ENCODE results near the gene PLIN1. TPM values are rescaled to one million over a fixed set of nuclear protein-coding genes. Genes with fewer than 3 reads are reported as not detected.

Gene PLIN1
- polyA plus RNA-seq, 1 donor (not counting 4 experiments of a cell fraction or from before 2014, with no cell fraction given): 0.30 TPM

DNA sequence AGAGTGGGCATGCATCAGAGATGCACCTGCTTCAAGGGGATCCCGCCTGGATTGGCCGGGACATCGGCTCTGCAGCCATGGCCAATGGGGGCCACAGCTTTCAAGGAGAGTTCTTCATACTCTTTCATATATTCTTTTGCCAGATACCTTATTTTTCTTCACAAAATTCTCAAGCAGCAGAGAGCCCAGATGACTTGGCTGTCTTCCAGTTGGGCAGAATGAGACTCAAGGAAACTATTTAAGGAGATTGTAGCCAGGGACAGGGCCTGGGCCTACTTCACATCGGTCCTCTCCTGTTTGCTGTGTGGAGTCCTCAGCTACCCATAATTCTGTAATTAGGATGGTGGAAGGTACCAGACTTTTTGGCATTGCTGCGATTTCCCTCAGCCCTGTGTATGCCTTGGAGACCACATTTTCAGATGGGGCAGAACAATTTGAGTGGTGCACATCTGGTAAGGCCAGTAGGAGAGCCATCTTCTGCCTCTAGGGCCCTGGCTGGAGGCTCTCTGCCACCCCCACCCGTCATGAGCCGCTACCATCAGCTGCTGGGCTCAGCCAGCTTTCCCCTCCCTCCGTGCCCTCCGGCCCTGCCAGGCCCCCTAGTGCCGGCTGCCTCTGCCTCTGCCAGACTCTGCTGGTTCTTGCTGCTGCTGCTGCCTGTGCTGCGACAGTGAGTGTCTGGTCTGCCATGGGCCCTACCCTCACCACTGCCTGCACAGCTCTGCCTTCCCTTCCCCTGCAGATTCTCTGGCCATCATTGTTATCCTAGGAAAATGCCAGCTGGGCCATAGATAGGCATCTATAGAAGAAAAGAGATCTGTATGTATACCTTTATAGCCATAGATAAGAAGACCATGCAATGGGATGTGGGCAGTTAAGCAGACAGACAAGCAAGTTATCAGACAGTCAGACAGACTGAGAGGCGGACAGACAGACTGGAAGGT is 6.7 kb downstream of the PLIN1 start:
- Histone ChIP-seq H3K9me1 (ENCODE audit: control insufficient read depth, extremely low read depth, insufficient read depth, low read length) (no peaks in the 10 kb centered on the region), H3K27ac (ENCODE audit: control insufficient read depth, insufficient read depth, low read length) (no peak overlapping the region), H3K4me3 (ENCODE audit: control insufficient read depth in 2 of 3, extremely low read depth in 1 of 3, insufficient read depth in 2 of 3, low read depth in 1 of 3, low read length in 3 of 3) (no peak overlapping the region), H3K9me3 (ENCODE audit: control insufficient read depth, low read depth, low read length) (no peaks in the 10 kb centered on the region), H3K4me1 (ENCODE audit: control insufficient read depth, extremely low read depth, insufficient read depth, low read length) (no peaks in the 10 kb centered on the region), H4K20me1 (ENCODE audit: control insufficient read depth, extremely low read depth, insufficient read depth, low read length) (no peaks in the 10 kb centered on the region), H3K9ac (ENCODE audit: control insufficient read depth, extremely low read depth, insufficient read depth, low read length) (no peak overlapping the region), H3K27me3 (ENCODE audit: control insufficient read depth, extremely low read depth, insufficient read depth, low read length) (no peaks in the 10 kb centered on the region), H3K79me2 (ENCODE audit: control insufficient read depth, insufficient read depth, low read length) (no peaks in the 10 kb centered on the region), H2AFZ (ENCODE audit: control insufficient read depth, low read length) (no peak overlapping the region), H3K4me2 (ENCODE audit: control insufficient read depth, extremely low read depth, insufficient read depth, low read depth, low read length) (no peak overlapping the region), H3K36me3 (ENCODE audit: control insufficient read depth in 2 of 2, extremely low read depth in 1 of 2, insufficient read depth in 2 of 2, low read length in 2 of 2) (no peaks in the 10 kb centered on the region)
- DNase-seq (ENCODE audit: low read depth, low spot score): no peak
- no peak for TF ChIP-seq EZH2 (IDR thresholded peaks at IDR 0.05; ENCODE audit: low read length)
- TF ChIP-seq, protein P1, sequence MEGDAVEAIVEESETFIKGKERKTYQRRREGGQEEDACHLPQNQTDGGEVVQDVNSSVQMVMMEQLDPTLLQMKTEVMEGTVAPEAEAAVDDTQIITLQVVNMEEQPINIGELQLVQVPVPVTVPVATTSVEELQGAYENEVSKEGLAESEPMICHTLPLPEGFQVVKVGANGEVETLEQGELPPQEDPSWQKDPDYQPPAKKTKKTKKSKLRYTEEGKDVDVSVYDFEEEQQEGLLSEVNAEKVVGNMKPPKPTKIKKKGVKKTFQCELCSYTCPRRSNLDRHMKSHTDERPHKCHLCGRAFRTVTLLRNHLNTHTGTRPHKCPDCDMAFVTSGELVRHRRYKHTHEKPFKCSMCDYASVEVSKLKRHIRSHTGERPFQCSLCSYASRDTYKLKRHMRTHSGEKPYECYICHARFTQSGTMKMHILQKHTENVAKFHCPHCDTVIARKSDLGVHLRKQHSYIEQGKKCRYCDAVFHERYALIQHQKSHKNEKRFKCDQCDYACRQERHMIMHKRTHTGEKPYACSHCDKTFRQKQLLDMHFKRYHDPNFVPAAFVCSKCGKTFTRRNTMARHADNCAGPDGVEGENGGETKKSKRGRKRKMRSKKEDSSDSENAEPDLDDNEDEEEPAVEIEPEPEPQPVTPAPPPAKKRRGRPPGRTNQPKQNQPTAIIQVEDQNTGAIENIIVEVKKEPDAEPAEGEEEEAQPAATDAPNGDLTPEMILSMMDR (optimal IDR thresholded peaks at IDR 0.05 in 1 of 3, IDR thresholded peaks at IDR 0.05 in 1 of 3, conservative IDR thresholded peaks at IDR 0.05 in 1 of 3; ENCODE audit: extremely low read depth in 1 of 3, insufficient read depth in 2 of 3, low read length in 3 of 3): no peak
- FAIRE-seq: no peak
- dilution Hi-C loops (cut with MboI; ENCODE audit: extremely low pct_ligation_motif_present, low sequenced_read_pairs): no loop called here

DNA sequence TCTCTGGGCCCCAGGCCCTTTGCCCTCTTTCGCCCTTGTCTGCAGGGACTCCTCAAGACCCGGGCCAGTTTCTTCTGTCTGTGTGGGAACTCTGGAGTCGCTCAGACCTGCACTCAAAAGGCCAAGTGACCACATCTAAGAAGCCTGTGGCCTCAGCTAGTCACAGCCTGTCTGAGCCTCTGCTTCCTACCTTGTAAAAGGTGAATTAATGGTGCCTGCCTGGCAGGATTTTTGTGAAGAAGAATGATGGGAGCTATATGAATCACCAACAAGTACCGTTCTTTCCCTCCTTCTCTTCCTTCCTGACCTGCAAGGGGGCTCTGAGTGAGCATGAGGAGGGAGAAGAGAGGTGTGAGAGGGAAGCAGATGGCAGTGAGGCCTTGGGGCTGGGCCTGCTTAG is 7.5 kb downstream of the PLIN1 start:
- FAIRE-seq (no peak), DNase-seq (ENCODE audit: low read depth, low spot score) (no peak)
- no peaks in the 10 kb centered on the region for H3K9me1 ChIP-seq (ENCODE audit: control insufficient read depth, extremely low read depth, insufficient read depth, low read length)
- no peaks in the 10 kb centered on the region for H3K9me3 ChIP-seq (ENCODE audit: control insufficient read depth, low read depth, low read length)
- H3K27ac ChIP-seq (ENCODE audit: control insufficient read depth, insufficient read depth, low read length): no peak overlapping the region
- H3K4me3 ChIP-seq (ENCODE audit: control insufficient read depth in 2 of 3, extremely low read depth in 1 of 3, insufficient read depth in 2 of 3, low read depth in 1 of 3, low read length in 3 of 3): no peak overlapping the region
- no peak overlapping the region for H2AFZ ChIP-seq (ENCODE audit: control insufficient read depth, low read length)
- no peaks in the 10 kb centered on the region for H3K4me1 ChIP-seq (ENCODE audit: control insufficient read depth, extremely low read depth, insufficient read depth, low read length)
- H3K4me2 ChIP-seq (ENCODE audit: control insufficient read depth, extremely low read depth, insufficient read depth, low read depth, low read length): no peak overlapping the region
- H3K27me3 ChIP-seq (ENCODE audit: control insufficient read depth, extremely low read depth, insufficient read depth, low read length): no peaks in the 10 kb centered on the region
- no peak overlapping the region for H3K9ac ChIP-seq (ENCODE audit: control insufficient read depth, extremely low read depth, insufficient read depth, low read length)
- H3K79me2 ChIP-seq (ENCODE audit: control insufficient read depth, insufficient read depth, low read length): no peaks in the 10 kb centered on the region
- dilution Hi-C loops (cut with MboI; ENCODE audit: extremely low pct_ligation_motif_present, low sequenced_read_pairs): no loop called here
- no peaks in the 10 kb centered on the region for H3K36me3 ChIP-seq (ENCODE audit: control insufficient read depth in 2 of 2, extremely low read depth in 1 of 2, insufficient read depth in 2 of 2, low read length in 2 of 2)
- TF ChIP-seq, protein P1 (optimal IDR thresholded peaks at IDR 0.05 in 1 of 3, IDR thresholded peaks at IDR 0.05 in 1 of 3, conservative IDR thresholded peaks at IDR 0.05 in 1 of 3; ENCODE audit: extremely low read depth in 1 of 3, insufficient read depth in 2 of 3, low read length in 3 of 3): no peak
- TF ChIP-seq EZH2 (IDR thresholded peaks at IDR 0.05; ENCODE audit: low read length): no peak
- H4K20me1 ChIP-seq (ENCODE audit: control insufficient read depth, extremely low read depth, insufficient read depth, low read length): no peaks in the 10 kb centered on the region
